Mesenchymal stem cell (in vitro differentiated cells and primary cell): ENCODE results near the gene MTIF3.
"Not testable (repeated sequence)": the region's sequence is repeated elsewhere in the genome, so short reads cannot be mapped to it uniquely, and the experiment has no call there.

Experiments used
- DNase-seq: peaks from one replicate; pipeline ENCODE4 v3.0.0-alpha.2; 2013
- H2AFZ ChIP-seq: one replicate; pipeline ENCODE4 v1.6.1; 2013; ENCODE audit warnings: low read depth, mild to moderate bottlenecking, control low read depth, inconsistent platforms, low read length, moderate library complexity
- H2AK5ac ChIP-seq: 2 replicates; pipeline ENCODE4 v1.6.1; 2013; ENCODE audit warnings: low read length, moderate library complexity, mild to moderate bottlenecking, inconsistent platforms; ENCODE audit not compliant: severe bottlenecking
- H2BK120ac ChIP-seq: one replicate; pipeline ENCODE4 v1.6.1; 2013; ENCODE audit warnings: low read depth, mild to moderate bottlenecking, inconsistent platforms, low read length, moderate library complexity
- H2BK12ac ChIP-seq, 2 experiments: one replicate each; pipeline ENCODE4 v1.6.1; 2013; ENCODE audit warnings: inconsistent platforms in 2 of 2, low read length in 2 of 2, mild to moderate bottlenecking in 2 of 2, moderate library complexity in 2 of 2, control low read depth in 1 of 2
- H2BK15ac ChIP-seq: one replicate; pipeline ENCODE4 v1.6.1; 2013; ENCODE audit warnings: mild to moderate bottlenecking, low read depth, inconsistent platforms; ENCODE audit not compliant: poor library complexity, severe bottlenecking
- H2BK5ac ChIP-seq: 2 replicates; pipeline ENCODE4 v1.6.1; 2013; ENCODE audit warnings: low read depth, mild to moderate bottlenecking, low read length, control low read depth, inconsistent platforms; ENCODE audit not compliant: poor library complexity, severe bottlenecking
- H3K14ac ChIP-seq, 2 experiments: one replicate each; pipeline ENCODE4 v1.6.1; 2013; ENCODE audit warnings: inconsistent platforms in 2 of 2, low read length in 2 of 2, control low read depth in 1 of 2, mild to moderate bottlenecking in 1 of 2, moderate library complexity in 1 of 2
- H3K18ac ChIP-seq, 2 experiments: one replicate each; pipeline ENCODE4 v1.6.1; 2013; ENCODE audit warnings: inconsistent platforms in 2 of 2, low read length in 2 of 2, control low read depth in 1 of 2, low read depth in 1 of 2, mild to moderate bottlenecking in 1 of 2
- H3K23ac ChIP-seq, 2 experiments: one replicate each; pipeline ENCODE4 v1.6.1; 2013; ENCODE audit warnings: inconsistent platforms in 2 of 2, low read length in 2 of 2, mild to moderate bottlenecking in 2 of 2, moderate library complexity in 2 of 2, control low read depth in 1 of 2
- H3K27ac ChIP-seq: 2 replicates; pipeline ENCODE4 v1.5.1; 2013; ENCODE audit warnings: mild to moderate bottlenecking, moderate library complexity, low read length, control low read depth, inconsistent platforms; ENCODE audit not compliant: poor library complexity, severe bottlenecking
- H3K27me3 ChIP-seq, 2 experiments: 2 replicates each; pipeline versions ENCODE4 v1.6.1 to v1.7.0; 2013; ENCODE audit warnings: low read length in 2 of 2, mild to moderate bottlenecking in 2 of 2, moderate library complexity in 2 of 2, control low read depth in 1 of 2, inconsistent platforms in 1 of 2; ENCODE audit not compliant: control insufficient read depth in 1 of 2, insufficient read depth in 1 of 2
- H3K36me3 ChIP-seq, 2 experiments: 2 replicates each; pipeline versions ENCODE4 v1.6.1 to v1.7.0; 2013; ENCODE audit warnings: low read length in 2 of 2, control low read depth in 1 of 2, inconsistent platforms in 1 of 2, low read depth in 1 of 2, mild to moderate bottlenecking in 1 of 2; ENCODE audit not compliant: insufficient read depth in 2 of 2, control insufficient read depth in 1 of 2
- H3K4ac ChIP-seq, 2 experiments: one replicate each; pipeline ENCODE4 v1.6.1; 2013; ENCODE audit warnings: inconsistent platforms in 2 of 2, low read length in 2 of 2, mild to moderate bottlenecking in 2 of 2, moderate library complexity in 2 of 2, control low read depth in 1 of 2, low read depth in 1 of 2
- H3K4me1 ChIP-seq: 2 replicates; pipeline ENCODE4 v1.6.1; 2013; ENCODE audit warnings: low read depth, low read length, control low read depth; ENCODE audit not compliant: control insufficient read depth, insufficient read depth
- H3K4me2 ChIP-seq: 2 replicates; pipeline ENCODE4 v1.6.1; 2013; ENCODE audit warnings: low read length, mild to moderate bottlenecking, inconsistent platforms; ENCODE audit not compliant: poor library complexity, severe bottlenecking
- H3K4me3 ChIP-seq, 2 experiments: 2 replicates each; pipeline versions ENCODE4 v1.5.1 to v1.7.0; 2013; ENCODE audit warnings: low read length in 2 of 2, mild to moderate bottlenecking in 2 of 2, control low read depth in 1 of 2, low read depth in 1 of 2; ENCODE audit not compliant: insufficient read depth in 1 of 2
- H3K79me1 ChIP-seq: replicated peaks from 2 replicates; pipeline ENCODE4 v1.6.1; 2013; ENCODE audit warnings: mild to moderate bottlenecking, control low read depth, low read length, inconsistent platforms; ENCODE audit not compliant: poor library complexity, severe bottlenecking
- H3K9ac ChIP-seq: 2 replicates; pipeline ENCODE4 v1.7.0; 2013; ENCODE audit warnings: mild to moderate bottlenecking, low read length, moderate library complexity
- H3K9me3 ChIP-seq: 2 replicates; pipeline ENCODE4 v1.7.0; 2013; ENCODE audit warnings: mild to moderate bottlenecking, low read length; ENCODE audit not compliant: control insufficient read depth
- H4K8ac ChIP-seq: one replicate; pipeline ENCODE4 v1.6.1; 2013; ENCODE audit warnings: inconsistent platforms, mild to moderate bottlenecking, low read length, moderate library complexity
- H4K91ac ChIP-seq: one replicate; pipeline ENCODE4 v1.6.1; 2013; ENCODE audit warnings: mild to moderate bottlenecking, low read length, inconsistent platforms
- WGBS: methylation state at CpG from one replicate; pipeline ENCODE4 v1.1.7; 2013; ENCODE audit warnings: mixed read lengths; 5-methylcytosine and 5-hydroxymethylcytosine counted together

MTIF3 gene

DNA sequence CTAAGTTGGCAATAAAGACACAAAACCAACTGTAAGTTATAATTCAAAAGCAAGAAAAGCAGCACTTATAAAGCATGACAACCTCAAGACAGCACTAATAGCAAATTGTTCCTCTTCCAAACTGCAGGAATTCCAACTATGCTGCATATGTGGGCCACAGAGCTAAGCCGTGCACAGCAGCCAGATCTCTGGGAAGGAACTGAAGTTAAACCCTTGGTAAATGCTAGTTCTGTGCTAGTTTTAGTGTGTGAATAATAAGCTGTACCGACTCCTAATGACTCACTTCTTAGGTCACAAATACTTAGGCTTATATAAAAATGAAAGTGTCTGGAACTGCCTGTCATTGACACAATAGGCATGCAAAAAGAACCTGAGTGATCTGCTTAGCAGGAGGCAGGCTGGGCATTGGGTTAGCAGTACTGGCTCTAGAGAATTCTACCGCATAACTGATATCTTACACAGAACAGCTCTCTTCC is 47.1 kb downstream of the MTIF3 start:
- WGBS, result 15% methylated on average over 2 of the region's 3 CpGs

DNA sequence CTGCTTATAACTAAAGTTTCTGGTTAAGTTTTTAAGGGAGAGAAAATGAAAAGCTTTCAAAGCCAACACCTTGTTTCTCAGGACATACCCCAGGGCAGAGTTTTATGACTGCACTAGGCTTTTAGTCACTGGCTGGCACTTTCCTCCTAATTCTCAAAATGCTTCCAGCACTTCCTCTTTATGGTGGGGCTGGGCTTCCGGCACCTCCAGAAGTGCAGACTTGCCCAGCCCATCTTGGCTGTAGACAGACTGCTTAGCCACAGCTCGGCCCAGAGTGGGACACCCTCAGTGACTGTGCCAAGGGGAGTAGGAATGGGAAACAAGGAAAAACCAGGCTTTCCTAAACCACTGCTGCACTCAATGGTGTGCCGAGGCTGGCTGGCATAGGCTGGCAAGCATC is 49.2 kb downstream of the MTIF3 start:
- Histone ChIP-seq H3K23ac (no peak overlapping the region), H2BK12ac (no peak overlapping the region), H3K4me1 (peaks cover 5% of the 10 kb centered on the region), H3K79me1 (no peaks in the 10 kb centered on the region), H3K4me2 (no peak overlapping the region), H3K9ac (no peak overlapping the region), H3K18ac (no peak overlapping the region), H2AFZ (no peak overlapping the region), H3K4ac (no peak overlapping the region), H3K14ac (no peak overlapping the region), H4K91ac (no peak overlapping the region), H2BK120ac (no peak overlapping the region), H2BK5ac (no peak overlapping the region), H2BK15ac (no peak overlapping the region), H3K27me3 (peaks cover 0 to 15% of the 10 kb centered on the region in 2 experiments), H2AK5ac (no peak overlapping the region), H3K4me3 (no peak overlapping the region), H3K36me3 (no peaks in the 10 kb centered on the region), H4K8ac (no peak overlapping the region), H3K27ac (no peak overlapping the region), H3K9me3 (no peaks in the 10 kb centered on the region)
- DNase-seq, result no peak
- WGBS, result 21% methylated on average over 2 of the region's 3 CpGs

More for the DNA sequence above, 47.1 kb downstream of the MTIF3 start:
- Histone ChIP-seq H3K27me3 (peaks cover 17 to 25% of the 10 kb centered on the region in 2 experiments), H3K9ac (no peak overlapping the region), H3K4me2 (no peak overlapping the region), H3K4ac (no peak overlapping the region), H3K79me1 (no peaks in the 10 kb centered on the region), H2BK5ac (no peak overlapping the region), H2BK12ac (no peak overlapping the region), H3K18ac (peak overlapping the region in 1 of 2 experiments; percentile 84), H3K14ac (no peak overlapping the region), H3K4me1 (peaks cover 5% of the 10 kb centered on the region), H3K4me3 (peak overlapping the region in 1 of 2 experiments; percentile 15), H4K8ac (no peak overlapping the region), H2BK15ac (no peak overlapping the region), H4K91ac (peak overlapping the region; percentile 66), H3K9me3 (no peaks in the 10 kb centered on the region), H3K36me3 (no peaks in the 10 kb centered on the region), H2BK120ac (no peak overlapping the region), H3K27ac (peak overlapping the region; percentile 59), H3K23ac (no peak overlapping the region), H2AK5ac (no peak overlapping the region), H2AFZ (no peak overlapping the region)
- peak; percentile 66 for DNase-seq

DNA sequence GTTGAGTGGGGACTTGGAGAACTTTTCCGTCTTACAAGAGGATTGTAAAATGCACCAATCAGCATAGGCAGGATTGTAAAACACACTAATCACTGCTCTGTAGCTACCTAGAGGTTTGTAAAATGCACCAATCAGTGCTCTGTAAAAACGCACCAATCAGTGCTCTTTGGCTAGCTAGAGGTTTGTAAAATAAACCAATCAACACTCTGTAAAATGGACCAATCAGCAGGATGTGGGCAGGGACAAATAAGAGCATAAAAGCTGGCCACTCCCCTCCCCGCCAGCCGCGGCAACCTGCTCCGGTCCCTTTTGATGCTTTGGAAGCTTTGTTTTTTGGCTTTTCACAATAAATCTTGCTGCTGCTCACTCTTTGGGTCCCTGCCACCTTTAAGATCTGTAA is 50.0 kb downstream of the MTIF3 start:
- H2BK5ac ChIP-seq, H2BK12ac ChIP-seq, H3K14ac ChIP-seq, H3K9ac ChIP-seq, H2AK5ac ChIP-seq, DNase-seq, H2BK120ac ChIP-seq, H3K4ac ChIP-seq, H4K8ac ChIP-seq, H3K4me3 ChIP-seq, H3K9me3 ChIP-seq, H4K91ac ChIP-seq, H3K4me2 ChIP-seq, H3K79me1 ChIP-seq, H2BK15ac ChIP-seq, H3K23ac ChIP-seq, H3K18ac ChIP-seq, H3K4me1 ChIP-seq, H3K36me3 ChIP-seq, H2AFZ ChIP-seq, H3K27ac ChIP-seq: not testable (repeated sequence)
- WGBS, result 85% methylated on average over 6 of the region's 6 CpGs
- peaks cover under 1 to 23% of the 10 kb centered on the region in 2 experiments for H3K27me3 ChIP-seq

DNA sequence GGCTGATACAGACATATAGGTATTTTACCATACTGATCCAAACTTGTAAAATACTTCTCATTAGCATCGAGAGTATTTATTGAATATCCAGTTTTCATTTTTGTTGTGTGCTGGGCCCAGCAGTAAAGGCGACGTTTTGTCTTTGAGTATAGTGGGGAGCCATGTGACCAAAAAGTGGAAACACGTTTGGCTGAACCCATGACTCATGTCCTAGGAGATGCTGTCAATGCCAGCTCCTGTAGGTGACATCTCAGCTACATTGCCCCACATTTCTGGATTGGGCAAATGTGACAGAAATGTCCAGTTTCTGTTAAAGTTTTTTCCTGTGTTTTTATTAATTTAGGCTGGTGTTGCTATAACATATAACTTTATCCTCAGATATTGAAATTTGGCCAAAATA is 52.0 kb downstream of the MTIF3 start:
- H2AFZ ChIP-seq, result no peak overlapping the region

More for the DNA sequence above, 52.0 kb downstream of the MTIF3 start:
- H3K4me1 ChIP-seq, result no peaks in the 10 kb centered on the region
- no peak for DNase-seq
- no peak overlapping the region for H3K18ac ChIP-seq
- no peak overlapping the region for H2BK12ac ChIP-seq
- H3K36me3 ChIP-seq, result no peaks in the 10 kb centered on the region
- H4K91ac ChIP-seq, result no peak overlapping the region
- H3K23ac ChIP-seq, result no peak overlapping the region
- H2AK5ac ChIP-seq, result no peak overlapping the region
- H2BK15ac ChIP-seq, result no peak overlapping the region
- no peak overlapping the region for H4K8ac ChIP-seq
- H3K4me3 ChIP-seq, result no peak overlapping the region
- no peak overlapping the region for H3K14ac ChIP-seq
- no peak overlapping the region for H3K4me2 ChIP-seq
- peaks cover 8 to 36% of the 10 kb centered on the region in 2 experiments for H3K27me3 ChIP-seq
- no peak overlapping the region for H3K27ac ChIP-seq
- 84% methylated on average over 4 of the region's 4 CpGs for WGBS
- no peak overlapping the region for H2BK120ac ChIP-seq
- H3K9me3 ChIP-seq, result no peaks in the 10 kb centered on the region
- no peak overlapping the region for H2BK5ac ChIP-seq
- H3K9ac ChIP-seq, result no peak overlapping the region
- H3K4ac ChIP-seq, result no peak overlapping the region
- H3K79me1 ChIP-seq, result no peaks in the 10 kb centered on the region
